Ovary (tissue), 9 donors: Measurements from ENCODE around the gene MDFI. TPM values are rescaled to one million over a fixed set of nuclear protein-coding genes. Genes with fewer than 3 reads are reported as not detected.

Experiments
- DNase-seq, 5 donors: peaks; one replicate each; pipeline ENCODE4 v3.0.0-alpha.2; 2019 to 2020
- H3K27ac ChIP-seq, 2 donors: fragments of 200-600 bp; one replicate each; pipeline versions ENCODE4 v1.5.1 to v1.8.0; 2019 to 2022
- H3K27me3 ChIP-seq: fragments of 200-600 bp; one replicate; pipeline ENCODE4 v1.8.0; 2022
- H3K36me3 ChIP-seq: fragments of 200-600 bp; sonication (generic); one replicate; pipeline ENCODE4 v1.5.1; 2019
- H3K4me1 ChIP-seq: one replicate; pipeline ENCODE4 v1.8.1; 2013; ENCODE audit warnings: mild to moderate bottlenecking, moderate library complexity; ENCODE audit not compliant: insufficient read depth
- H3K4me3 ChIP-seq: fragments of 200-600 bp; sonication (generic); one replicate; pipeline ENCODE4 v1.5.1; 2017
- H3K9me3 ChIP-seq, 2 donors: fragments of 200-600 bp in 1 of 2; sonication (generic) in 1 of 2; one replicate each; pipeline versions ENCODE4 v1.5.1 to v1.8.1; 2013 to 2019; ENCODE audit warnings: mild to moderate bottlenecking in 1 of 2, moderate library complexity in 1 of 2
- CTCF ChIP-seq, 3 donors: fragments of 450-650 bp in 2 of 3; fragments of 200-600 bp in 1 of 3; IDR thresholded peaks; one replicate each; pipeline versions ENCODE4 v1.5.1 to v1.8.0; 2016 to 2022; ENCODE audit warnings: antibody characterized with exemption in 3 of 3, mild to moderate bottlenecking in 1 of 3
- EP300 ChIP-seq: sonication (generic); formaldehyde crosslinking; IDR thresholded peaks from one replicate; pipeline ENCODE4 v1.6.1; 2017; ENCODE audit warnings: antibody characterized with exemption
- POLR2A ChIP-seq: fragments of 450-650 bp; IDR thresholded peaks from one replicate; pipeline ENCODE4 v1.6.1; 2017; ENCODE audit warnings: antibody characterized with exemption, mild to moderate bottlenecking, moderate library complexity
- WGBS, 3 donors: extraction: QIAGEN DNeasy Blood & Tissue Kit in 1 of 3; methylation state at CpG; one replicate each; pipeline versions ENCODE4 v1.1.5 to v1.1.7; 2013 to 2017; 5-methylcytosine and 5-hydroxymethylcytosine counted together
- intact Hi-C, 4 donors: fragments of 100-400 bp; cut with DNase I; formaldehyde crosslinking; loops; one replicate each; pipeline versions ENCODE4 v1.11.0 to v1.15.1; 2022 to 2023
- polyA plus RNA-seq, 2 donors: library from polyadenylated mRNA; stranded (reverse); fragments of 200-250 nt in 1 of 2; fragments of 350-450 nt in 1 of 2; fragmentation: Illumina TruSeq in 1 of 2; extraction: RNeasy Lipid Tissue Mini Kit (QIAGEN cat#74804) in 1 of 2; gene quantifications; one replicate each; pipeline ENCODE4 v1.2.3, GENCODE V29; 2013 to 2014
- total RNA-seq, 7 donors: library from RNA; depleted of rRNA in 2 of 7; stranded (reverse); fragments of >200 nt in 2 of 7; fragmentation: NEBNext Ultra II Directional in 3 of 7; extraction: Animal tissue kit (Norgen Biotek cat#: 25700) in 3 of 7; gene quantifications; one replicate each; pipeline versions ENCODE4 v1.1.0 to v1.2.4, GENCODE V29; 2016 to 2023
- donor health status: DM: no; HTN: no; CAD: no; lungs with moderate emphysema.
- donor health status: DM: no; HTN: no; CAD: no.
- donor health status: Bipolar disorder and iron deficiency.
- donor health status: DM: yes; HTN: yes; CAD: no.
- donor health status: DM: no; HTN: no; CAD: no.
- donor health status: DM: yes; HTN: yes; CAD: no.

The MDFI gene
- total and polyA plus RNA-seq, 9 donors = 3.8 to 24.4 (median 20.4) TPM

GRCh38 chr6:41670703-41671360 lies 32.6 kb downstream of the MDFI start:
- Histone ChIP-seq H3K27me3 (no peaks in the 10 kb centered on the region), H3K4me1 (no peaks in the 10 kb centered on the region), H3K9me3 (no peaks in the 10 kb centered on the region), H3K36me3 (no peaks in the 10 kb centered on the region), H3K27ac (no peak overlapping the region), H3K4me3 (no peak overlapping the region)
- DNase-seq = no peak
- no peak for TF ChIP-seq CTCF (IDR thresholded peaks at IDR 0.05)
- WGBS, 3 donors = 75 to 84% (median 77%) methylated on average over 9 of the region's 9 CpGs
- intact Hi-C loops = loop anchor here in 1 of 4 donors (10.0 kb wide), 1 partner anchor 246 kb away; no protein-coding TSS in a partner anchor

GRCh38 chr6:41671376-41671775 lies 33.1 kb downstream of the MDFI start:
- no peaks in the 10 kb centered on the region for H3K4me1 ChIP-seq
- no peak overlapping the region for H3K27ac ChIP-seq
- no peaks in the 10 kb centered on the region for H3K36me3 ChIP-seq
- TF ChIP-seq CTCF (IDR thresholded peaks at IDR 0.05) (no peak), EP300 (no peak), POLR2A (no peak)
- no peaks in the 10 kb centered on the region for H3K27me3 ChIP-seq
- intact Hi-C loops = loop anchor here in 1 of 4 donors (10.0 kb wide), 1 partner anchor 247 kb away; no protein-coding TSS in a partner anchor
- H3K9me3 ChIP-seq = no peaks in the 10 kb centered on the region
- DNase-seq = no peak
- 42 to 53% (median 49%) methylated on average over 5 of the region's 5 CpGs for WGBS, 3 donors
- H3K4me3 ChIP-seq = no peak overlapping the region

GRCh38 chr6:41672016-41672415 lies 33.7 kb downstream of the MDFI start:
- Histone ChIP-seq H3K36me3 (no peaks in the 10 kb centered on the region), H3K9me3 (no peaks in the 10 kb centered on the region), H3K4me1 (no peaks in the 10 kb centered on the region), H3K27ac (no peak overlapping the region), H3K27me3 (no peaks in the 10 kb centered on the region), H3K4me3 (no peak overlapping the region)
- no peak for DNase-seq
- TF ChIP-seq POLR2A (no peak), EP300 (no peak), CTCF (IDR thresholded peaks at IDR 0.05) (no peak)
- intact Hi-C loops = loop anchor here in 1 of 4 donors (10.0 kb wide), 1 partner anchor 247 kb away; no protein-coding TSS in a partner anchor
- WGBS, 3 donors = 65 to 79% (median 70%) methylated on average over 7 of the region's 7 CpGs

- TF ChIP-seq CTCF (IDR thresholded peaks at IDR 0.05) (no peak), EP300 (no peak), POLR2A (no peak)
- intact Hi-C loops = loop anchor here in 1 of 4 donors (10.0 kb wide), 1 partner anchor 248 kb away; no protein-coding TSS in a partner anchor
- WGBS, 3 donors = 83 to 85% (median 84%) methylated on average over 17 of the region's 17 CpGs
Measured at GRCh38 chr6:41672816-41673703, 34.8 kb downstream of the MDFI start.

More at GRCh38 chr6:41672816-41673703, 34.8 kb downstream of the MDFI start:
- Histone ChIP-seq H3K9me3 (no peaks in the 10 kb centered on the region), H3K4me1 (no peaks in the 10 kb centered on the region), H3K27me3 (no peaks in the 10 kb centered on the region), H3K4me3 (no peak overlapping the region), H3K27ac (no peak overlapping the region), H3K36me3 (no peaks in the 10 kb centered on the region)
- peak in 1 of 5 donors; percentile 11 for DNase-seq
